HepG2 (cell line): Measurements from ENCODE around the gene GSTM2. TPM values are rescaled to one million over a fixed set of nuclear protein-coding genes. Genes with fewer than 3 reads are reported as not detected.

Experiments used
- ATAC-seq: fragments of 200-7000 bp; cut with Tn5 transposase; 3 replicates; pipeline ENCODE4 v1.9.1; 2020; ENCODE audit warnings: mild to moderate bottlenecking, moderate library complexity
- BruUV-seq: library from RNA; stranded (reverse); fragments of 400-500 nt; replicated peaks from 2 replicates; lab custom pipeline; 2021; lab: Mats Ljungman, UMichigan
- CTCF ChIA-PET: fragments of 300-600 bp; formaldehyde crosslinking; extraction: SDS; loops from one replicate; lab custom pipeline; 2021; ENCODE audit warnings: low total read pairs, inconsistent platforms, low intra/inter-chr PET ratio; lab: Yijun Ruan, JAX
- POLR2A ChIA-PET: fragments of 350-600 bp; sonication (Branson Sonifier 250); formaldehyde crosslinking; loops from one replicate; lab custom pipeline; 2020; ENCODE audit warnings: antibody characterized with exemption, inconsistent platforms; lab: Yijun Ruan, JAX
- DNase-seq: peaks from one replicate; pipeline ENCODE4 v3.0.0-alpha.2; 2015; ENCODE audit warnings: low spot score
- FAIRE-seq: peaks from 3 replicates; lab custom pipeline; 2011; peaks lifted over from hg19 to GRCh38; lab: Jason Lieb, UNC
- H2AFZ ChIP-seq: one replicate; pipeline ENCODE4 v1.6.1; 2011; ENCODE audit warnings: low read length, inconsistent platforms
- H3K27ac ChIP-seq: fragments of 300-600 bp; 3 replicates; pipeline ENCODE4 v1.8.0; 2011; ENCODE audit warnings: mixed run types, mild to moderate bottlenecking, mixed read lengths, low read length, inconsistent platforms; ENCODE audit not compliant: insufficient read depth; ENCODE audit errors: extremely low read length
- H3K27me3 ChIP-seq, 2 experiments: fragments of 200-600 bp in 1 of 2; 2 replicates in 1 of 2; 3 replicates in 1 of 2; pipeline versions ENCODE4 v1.6.0 to v1.8.0; 2011; ENCODE audit warnings: low read length in 2 of 2, mild to moderate bottlenecking in 2 of 2, moderate library complexity in 2 of 2, inconsistent platforms in 1 of 2; ENCODE audit not compliant: insufficient read depth in 2 of 2, control insufficient read depth in 1 of 2
- H3K36me3 ChIP-seq, 2 experiments: fragments of 200-600 bp in 1 of 2; replicated peaks in 1 of 2; 2 replicates in 1 of 2; 3 replicates in 1 of 2; pipeline versions ENCODE4 v1.5.1 to v1.8.0; 2011; ENCODE audit warnings: low read length in 2 of 2, inconsistent platforms in 1 of 2; ENCODE audit not compliant: insufficient read depth in 2 of 2, control insufficient read depth in 1 of 2
- H3K4me1 ChIP-seq: 2 replicates; pipeline ENCODE4 v1.5.1; 2012; ENCODE audit warnings: low read length, inconsistent platforms; ENCODE audit not compliant: insufficient read depth
- H3K4me2 ChIP-seq: 2 replicates; pipeline ENCODE4 v1.6.0; 2011; ENCODE audit warnings: low read depth, low read length, inconsistent platforms
- H3K4me3 ChIP-seq, 3 experiments: fragments of 200-600 bp in 1 of 3; sonication (generic), shearing (Covaris generic) in 1 of 3; replicated peaks in 1 of 3; 2 replicates each; pipeline ENCODE4 v1.5.1; 2011 to 2016; ENCODE audit warnings: low read length in 3 of 3, inconsistent platforms in 2 of 3, low read depth in 2 of 3, mild to moderate bottlenecking in 2 of 3, control low read depth in 1 of 3, mixed read lengths in 1 of 3; ENCODE audit not compliant: insufficient read depth in 1 of 3
- H3K79me2 ChIP-seq: one replicate; pipeline ENCODE4 v1.6.1; 2011; ENCODE audit warnings: low read length, inconsistent platforms; ENCODE audit not compliant: insufficient read depth
- H3K9ac ChIP-seq: 2 replicates; pipeline ENCODE4 v1.6.0; 2011; ENCODE audit warnings: mild to moderate bottlenecking, low read depth, low read length, inconsistent platforms; ENCODE audit not compliant: insufficient read depth
- H3K9me3 ChIP-seq: 2 replicates; pipeline ENCODE4 v1.5.1; 2012; ENCODE audit warnings: mild to moderate bottlenecking, low read length
- H4K20me1 ChIP-seq: 2 replicates; pipeline ENCODE4 v1.6.0; 2011; ENCODE audit warnings: inconsistent platforms, mild to moderate bottlenecking, low read length, moderate library complexity; ENCODE audit not compliant: insufficient read depth
- ESRRA ChIP-seq: sonication (generic); formaldehyde crosslinking; IDR thresholded peaks from 2 replicates; pipeline ENCODE4 v1.5.1; 2020; ENCODE audit warnings: mild to moderate bottlenecking, low read depth, missing genetic modification reagents
- ETS1 ChIP-seq: sonication (generic); formaldehyde crosslinking; IDR thresholded peaks from 2 replicates; pipeline ENCODE4 v1.4.0; 2020; ENCODE audit warnings: missing genetic modification reagents
- FOXO4 ChIP-seq: sonication (generic); formaldehyde crosslinking; conservative IDR thresholded peaks from 2 replicates; pipeline ENCODE4 v1.8.1; 2023; ENCODE audit warnings: missing genetic modification reagents
- HINFP ChIP-seq: sonication (generic); formaldehyde crosslinking; IDR thresholded peaks from 2 replicates; pipeline ENCODE4 v1.4.0; 2020; ENCODE audit warnings: low read depth, mild to moderate bottlenecking, missing genetic modification reagents
- NFE2L2 ChIP-seq: fragments of 150-350 bp; IDR thresholded peaks from 2 replicates; pipeline ENCODE4 v1.6.1; 2014; ENCODE audit warnings: low read length
- PAX8 ChIP-seq: sonication (generic); formaldehyde crosslinking; IDR thresholded peaks from 2 replicates; pipeline ENCODE4 v1.8.0; 2022; ENCODE audit warnings: mild to moderate bottlenecking, missing genetic modification reagents, borderline replicate concordance
- SAFB2 ChIP-seq: sonication (generic); formaldehyde crosslinking; IDR thresholded peaks from 2 replicates; pipeline ENCODE4 v1.5.1; 2020; ENCODE audit warnings: missing genetic modification reagents, low read depth, mild to moderate bottlenecking, borderline replicate concordance
- ZIK1 ChIP-seq: sonication (generic); formaldehyde crosslinking; IDR thresholded peaks from 2 replicates; pipeline ENCODE4 v1.5.0; 2020; ENCODE audit warnings: mild to moderate bottlenecking, low read depth, missing genetic modification reagents, borderline replicate concordance
- ZNF782 ChIP-seq: sonication (generic); formaldehyde crosslinking; IDR thresholded peaks from 2 replicates; pipeline ENCODE4 v1.4.0; 2020; ENCODE audit warnings: missing genetic modification reagents, mild to moderate bottlenecking, borderline replicate concordance
- WGBS: methylation state at CpG from one replicate; pipeline ENCODE4 v1.1.6; 2017; ENCODE audit warnings: low lambda C conversion rate; 5-methylcytosine and 5-hydroxymethylcytosine counted together
- in situ Hi-C: cut with HindIII; loops from 2 replicates; pipeline ENCODE4 v1.10.0; 2017; ENCODE audit warnings: low pct_unique_long_range_greater_than_20kb; ENCODE audit not compliant: extremely low pct_ligation_motif_present
- intact Hi-C: fragments of 100-400 bp; cut with micrococcal nuclease; formaldehyde crosslinking; loops from one replicate; pipeline ENCODE4 v1.10.0; 2022; ENCODE audit not compliant: unreplicated experiment
- polyA plus RNA-seq, 8 experiments: library from polyadenylated mRNA; depleted of rRNA in 3 of 8; stranded (reverse) in 7 of 8; unstranded in 1 of 8; fragments of >200 nt; fragmentation: Illumina TruSeq in 4 of 8; extraction: Trizol in 4 of 8; gene quantifications; 2 replicates each; pipeline versions ENCODE4 v1.2.1 to v1.2.3, GENCODE V29; 2011 to 2016; ENCODE audit warnings: low read depth in 4 of 8, missing spikeins in 1 of 8, mixed read lengths in 1 of 8; ENCODE audit not compliant: insufficient read depth in 1 of 8
- total RNA-seq, 5 experiments: library from RNA; depleted of rRNA; stranded (reverse); fragments of >200 nt; fragmentation: Illumina TruSeq; extraction: Trizol; gene quantifications; 2 replicates each; pipeline ENCODE4 v1.2.3, GENCODE V29; 2016; ENCODE audit warnings: low read depth in 1 of 5

Gene GSTM2
- total and polyA plus RNA-seq, 2 of the 13 experiments (the other 11 are each of a cell fraction or from before 2014, with no cell fraction given) = 7.0 to 15.0 TPM

- TF ChIP-seq ETS1 (CRISPR knock-in tag) (no peak), HINFP (CRISPR knock-in tag) (no peak), ZNF782 (no peak), SAFB2 (CRISPR knock-in tag) (no peak), FOXO4 (CRISPR knock-in tag) (no peak), ZIK1 (CRISPR knock-in tag) (no peak)
Observed at GRCh38 chr1:109641861-109642260, 26.0 kb upstream of the GSTM2 start (continued).

- ChIA-PET POLR2A (no interaction called here), CTCF (interaction anchor here (1.2 to 2.6 kb wide), 5 partner anchors 61 to 133 kb away, joined by 3 to 26 read pairs (median 11); partner anchors contain the start of gene GNAI3)
- Histone ChIP-seq H2AFZ (no peak overlapping the region), H3K9ac (no peak overlapping the region), H3K36me3 (no peaks in the 10 kb centered on the region), H3K27me3 (0 out of 5 replicates have a peak, but pooled peaks cover 0 to 3% of the 10 kb centered on the region in 2 experiments), H3K27ac (no peak overlapping the region), H4K20me1 (no peaks in the 10 kb centered on the region), H3K9me3 (no peaks in the 10 kb centered on the region), H3K4me1 (peaks cover 23% of the 10 kb centered on the region), H3K79me2 (no peaks in the 10 kb centered on the region), H3K4me3 (no peak overlapping the region), H3K4me2 (no peak overlapping the region)
- intact Hi-C loops = loop anchor here (1.0 to 5.0 kb wide), 3 partner anchors 62 to 350 kb away; no protein-coding TSS in a partner anchor
- BruUV-seq = no TSS peak
- FAIRE-seq (no peak), ATAC-seq (no peak), DNase-seq (no peak)
- WGBS = 12% methylated on average over 3 of the region's 3 CpGs
- no peak for TF ChIP-seq ESRRA
- TF ChIP-seq PAX8 (CRISPR knock-in tag) = no peak
- TF ChIP-seq NFE2L2 = no peak
- in situ Hi-C loops = loop anchor here (5.0 to 10.0 kb wide), 3 partner anchors 65 to 342 kb away; partner anchors contain the start of gene AHCYL1
Observed at GRCh38 chr1:109642626-109643025, 25.2 kb upstream of the GSTM2 start.
